HG03175 (cell line): Measurements from ENCODE around the gene CDC42SE2.

Experiments used
- ATAC-seq: cut with Tn5 transposase; IDR thresholded peaks from one replicate; pipeline ENCODE4 v1.9.1; 2021; ENCODE audit warnings: mild to moderate bottlenecking, moderate library complexity; ENCODE audit not compliant: unreplicated experiment

CDC42SE2 gene

GRCh38 chr5:131426011-131426410, 162.2 kb downstream of the CDC42SE2 start:
- no peak for ATAC-seq

DNA sequence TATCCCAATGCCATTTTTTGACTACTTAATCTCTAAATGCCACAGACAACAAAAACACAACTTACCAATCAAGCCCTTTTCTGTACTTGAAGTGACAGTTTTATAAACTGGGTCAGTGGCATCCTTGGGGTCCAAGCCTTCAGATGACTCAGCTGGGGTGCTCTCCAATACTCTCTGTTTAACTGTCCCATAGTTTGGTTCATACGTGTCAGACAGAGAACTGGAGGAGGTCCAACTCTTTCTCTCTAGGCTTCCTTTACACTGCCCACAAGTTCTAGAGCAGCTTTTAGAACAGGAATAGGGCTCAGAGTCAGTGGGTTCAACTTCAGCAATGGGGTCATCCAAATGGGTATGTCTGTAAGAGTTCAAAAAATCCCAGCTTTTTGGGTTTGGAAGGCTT, 166.9 kb downstream of the CDC42SE2 start:
- no peak for ATAC-seq

GRCh38 chr5:131431794-131432193, 167.9 kb downstream of the CDC42SE2 start:
- no peak for ATAC-seq

DNA sequence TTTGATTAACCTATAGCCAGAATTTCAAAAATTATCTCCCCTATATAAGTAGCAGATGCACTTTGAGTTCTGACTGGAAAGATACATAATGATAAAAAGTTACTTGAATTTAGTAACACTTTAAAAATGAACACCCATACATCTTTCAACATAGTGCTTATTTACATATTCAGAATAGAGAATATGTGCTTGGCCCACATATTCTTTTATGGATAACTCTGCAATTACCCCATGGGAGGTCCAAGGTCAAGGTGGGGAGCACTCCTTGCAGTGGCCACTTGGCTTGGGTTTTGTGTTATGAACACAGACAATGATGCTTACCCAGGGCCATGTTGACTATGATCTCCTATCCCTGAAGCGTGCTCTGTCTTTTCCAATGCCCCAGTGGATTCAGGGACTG, 169.3 kb downstream of the CDC42SE2 start:
- ATAC-seq: no peak

GRCh38 chr5:131436081-131436480, 172.2 kb downstream of the CDC42SE2 start:
- ATAC-seq: no peak

- ATAC-seq: no peak
Measured at GRCh38 chr5:131441184-131441583, 177.3 kb downstream of the CDC42SE2 start.
